HepG2 (cell line): ENCODE data around the gene DUS3L. TPM values are rescaled to one million over a fixed set of nuclear protein-coding genes. Genes with fewer than 3 reads are reported as not detected.

ENCODE experiments used
- CERS6 ChIP-seq: sonication (generic); formaldehyde crosslinking; IDR thresholded peaks from 2 replicates; pipeline ENCODE4 v1.5.0; 2020; ENCODE audit warnings: missing genetic modification reagents
- FIP1L1 ChIP-seq: fragments of 200-400 bp; formaldehyde crosslinking; IDR thresholded peaks from 2 replicates; pipeline ENCODE4 v1.6.1; 2018; ENCODE audit warnings: low read depth, mild to moderate bottlenecking, low read length, moderate library complexity, borderline replicate concordance; ENCODE audit not compliant: insufficient read depth
- FOXO1 ChIP-seq: sonication (generic); formaldehyde crosslinking; IDR thresholded peaks from 2 replicates; pipeline ENCODE4 v1.4.0; 2020; ENCODE audit warnings: missing genetic modification reagents
- GPBP1L1 ChIP-seq: sonication (generic); formaldehyde crosslinking; IDR thresholded peaks from 2 replicates; pipeline ENCODE4 v1.5.0; 2020; ENCODE audit warnings: mild to moderate bottlenecking, missing genetic modification reagents
- HIC2 ChIP-seq: sonication (generic); formaldehyde crosslinking; IDR thresholded peaks from 2 replicates; pipeline ENCODE4 v1.9.0; 2022; ENCODE audit warnings: low read depth, missing genetic modification reagents
- IRF1 ChIP-seq: sonication (generic); formaldehyde crosslinking; IDR thresholded peaks from 2 replicates; pipeline ENCODE4 v1.4.0; 2020; ENCODE audit warnings: low read depth, mild to moderate bottlenecking, missing genetic modification reagents
- MED1 ChIP-seq: sonication (generic); formaldehyde crosslinking; IDR thresholded peaks from 2 replicates; pipeline ENCODE4 v1.4.0; 2020; ENCODE audit warnings: missing genetic modification reagents
- MXD1 ChIP-seq: sonication (generic); formaldehyde crosslinking; IDR thresholded peaks from 2 replicates; pipeline ENCODE4 v1.4.0; 2020; ENCODE audit warnings: mild to moderate bottlenecking, missing genetic modification reagents
- NFKBIZ ChIP-seq: IDR thresholded peaks from 2 replicates; pipeline ENCODE4 v1.6.1; 2018; ENCODE audit warnings: missing genetic modification reagents, missing compliant biosample characterization
- POLR2A ChIP-seq, 2 experiments: IDR thresholded peaks; 2 replicates each; pipeline ENCODE4 v1.6.1; 2011; ENCODE audit warnings: low read depth in 2 of 2, low read length in 2 of 2, mild to moderate bottlenecking in 1 of 2, moderate library complexity in 1 of 2; ENCODE audit not compliant: insufficient read depth in 1 of 2
- PPARG ChIP-seq: conservative IDR thresholded peaks from 2 replicates; pipeline ENCODE4 v1.6.1; 2016; ENCODE audit warnings: missing biosample characterization, missing genetic modification reagents
- PRDM4 ChIP-seq: sonication (generic); formaldehyde crosslinking; IDR thresholded peaks from 2 replicates; pipeline ENCODE4 v1.9.0; 2021; ENCODE audit warnings: missing genetic modification reagents, borderline replicate concordance
- REL ChIP-seq: sonication (generic); formaldehyde crosslinking; conservative IDR thresholded peaks from 2 replicates; pipeline ENCODE4 v1.8.0; 2022; ENCODE audit warnings: mild to moderate bottlenecking, missing genetic modification reagents, moderate library complexity
- SIX4 ChIP-seq: sonication (generic); formaldehyde crosslinking; IDR thresholded peaks from 2 replicates; pipeline ENCODE4 v1.4.0; 2020; ENCODE audit warnings: missing genetic modification reagents
- ZBTB7A ChIP-seq: sonication (generic); formaldehyde crosslinking; IDR thresholded peaks from 2 replicates; pipeline ENCODE4 v1.8.0; 2022; ENCODE audit warnings: mild to moderate bottlenecking, missing genetic modification reagents
- ZFYVE20 ChIP-seq: sonication (generic); formaldehyde crosslinking; IDR thresholded peaks from 2 replicates; pipeline ENCODE4 v1.8.0; 2023; ENCODE audit warnings: low read depth, mild to moderate bottlenecking, moderate library complexity, missing genetic modification reagents, borderline replicate concordance
- ZGPAT ChIP-seq: IDR thresholded peaks from 2 replicates; pipeline ENCODE4 v1.6.1; 2016; ENCODE audit warnings: mild to moderate bottlenecking
- ZNF12 ChIP-seq: sonication (generic); formaldehyde crosslinking; IDR thresholded peaks from 2 replicates; pipeline ENCODE4 v1.5.0; 2020; ENCODE audit warnings: missing genetic modification reagents
- ZNF33B ChIP-seq: sonication (generic); formaldehyde crosslinking; IDR thresholded peaks from 2 replicates; pipeline ENCODE4 v1.5.1; 2020; ENCODE audit warnings: mild to moderate bottlenecking, missing genetic modification reagents
- polyA plus RNA-seq, 8 experiments: library from polyadenylated mRNA; depleted of rRNA in 3 of 8; stranded (reverse) in 7 of 8; unstranded in 1 of 8; fragments of >200 nt; fragmentation: Illumina TruSeq in 4 of 8; extraction: Trizol in 4 of 8; gene quantifications; 2 replicates each; pipeline versions ENCODE4 v1.2.1 to v1.2.3, GENCODE V29; 2011 to 2016; ENCODE audit warnings: low read depth in 4 of 8, missing spikeins in 1 of 8, mixed read lengths in 1 of 8; ENCODE audit not compliant: insufficient read depth in 1 of 8
- total RNA-seq, 5 experiments: library from RNA; depleted of rRNA; stranded (reverse); fragments of >200 nt; fragmentation: Illumina TruSeq; extraction: Trizol; gene quantifications; 2 replicates each; pipeline ENCODE4 v1.2.3, GENCODE V29; 2016; ENCODE audit warnings: low read depth in 1 of 5

DUS3L gene
- total and polyA plus RNA-seq, 2 of the 13 experiments (the other 11 are each of a cell fraction or from before 2014, with no cell fraction given) = 13.3 to 25.1 TPM

- TF ChIP-seq IRF1 (CRISPR knock-in tag) = 0 out of 2 replicates have a peak, but pooled peaks have one; percentile 15
- TF ChIP-seq MXD1 (CRISPR knock-in tag) = peak; percentile 84
- peak; percentile 57; the same call in 1 of the 2 replicates for TF ChIP-seq HIC2 (CRISPR knock-in tag)
- TF ChIP-seq SIX4 (CRISPR knock-in tag) = peak; percentile 67; the same call in 1 of the 2 replicates
- TF ChIP-seq ZNF12 (CRISPR knock-in tag) = no peak
- peak; percentile 95; the same call in 1 of the 2 replicates for TF ChIP-seq ZNF33B (CRISPR knock-in tag)
- TF ChIP-seq FOXO1 = peak; percentile 7; the same call in 1 of the 2 replicates
- TF ChIP-seq REL (CRISPR knock-in tag) = peak; percentile 83; the same call in 1 of the 2 replicates
- peak; percentile 96 to 99 for TF ChIP-seq POLR2A (IDR thresholded peaks at IDR 0.05; ENCODE audit: insufficient read depth in 1 of 2, low read depth in 2 of 2, low read length in 2 of 2)
- no peak for TF ChIP-seq GPBP1L1
- TF ChIP-seq ZGPAT (CRISPR knock-in tag) = peak; percentile 93
- TF ChIP-seq PRDM4 = no peak
- TF ChIP-seq MED1 (CRISPR knock-in tag) = peak; percentile 73; the same call in 1 of the 2 replicates
- TF ChIP-seq PPARG (CRISPR knock-in tag) = 0 out of 2 replicates have a peak, but pooled peaks have one; percentile 21
- peak; percentile 55; the same call in 1 of the 2 replicates for TF ChIP-seq ZBTB7A (CRISPR knock-in tag)
- no peak for TF ChIP-seq ZFYVE20 (CRISPR knock-in tag)
- no peak for TF ChIP-seq CERS6 (CRISPR knock-in tag)
- TF ChIP-seq NFKBIZ (CRISPR knock-in tag) = peak; percentile 82; the same call in 1 of the 2 replicates
- TF ChIP-seq FIP1L1 = 0 out of 2 replicates have a peak, but pooled peaks have one; percentile 75
Observed at GRCh38 chr19:5827891-5828660, 37.1 kb upstream of the DUS3L start (continued).
